Right lobe of liver (tissue), 4 donors: ENCODE data around the gene RNF13.

ENCODE experiments used
- CTCF ChIP-seq, 4 donors: fragments of 200-600 bp in 3 of 4; fragments of 450-650 bp in 1 of 4; IDR thresholded peaks; one replicate each; pipeline versions ENCODE4 v1.5.1 to v1.8.0; 2016 to 2022; ENCODE audit warnings: antibody characterized with exemption in 4 of 4, mild to moderate bottlenecking in 2 of 4
- POLR2A ChIP-seq: fragments of 450-650 bp; IDR thresholded peaks from one replicate; pipeline ENCODE4 v1.6.1; 2017; ENCODE audit warnings: antibody characterized with exemption, mild to moderate bottlenecking
- donor health status: DM: no; HTN: no; CAD: no.
- donor health status: DM: no; HTN: no; CAD: no.
- donor health status: DM: no; HTN: yes; CAD: no.

- TF ChIP-seq CTCF (IDR thresholded peaks at IDR 0.05) (no peak), POLR2A (no peak)
Measured at GRCh38 chr3:150005243-150006112, 192.5 kb downstream of the RNF13 start.
